IPS-15b (cell line): ENCODE measurements around the gene SLC13A3.

Source experiments
- H3K27me3 ChIP-seq: one replicate; pipeline ENCODE4 v1.6.1; 2013; ENCODE audit warnings: low read length; ENCODE audit not compliant: control insufficient read depth, insufficient read depth
- H3K36me3 ChIP-seq: one replicate; pipeline ENCODE4 v1.6.1; 2013; ENCODE audit warnings: low read length; ENCODE audit not compliant: control insufficient read depth, insufficient read depth
- H3K4me1 ChIP-seq: one replicate; pipeline ENCODE4 v1.6.1; 2013; ENCODE audit warnings: mild to moderate bottlenecking, low read length; ENCODE audit not compliant: control insufficient read depth, insufficient read depth
- H3K4me3 ChIP-seq: one replicate; pipeline ENCODE4 v1.5.1; 2013; ENCODE audit warnings: low read depth, low read length
- H3K9ac ChIP-seq: one replicate; pipeline ENCODE4 v1.6.1; 2013; ENCODE audit warnings: low read depth, mild to moderate bottlenecking, low read length
- H3K9me3 ChIP-seq: one replicate; pipeline ENCODE4 v1.6.1; 2013; ENCODE audit warnings: mild to moderate bottlenecking, low read length; ENCODE audit not compliant: control insufficient read depth, insufficient read depth

SLC13A3 gene

GRCh38 chr20:46607191-46607848 is 43.9 kb downstream of the SLC13A3 start:
- no peaks in the 10 kb centered on the region for H3K36me3 ChIP-seq
- H3K4me3 ChIP-seq = no peak overlapping the region
- no peaks in the 10 kb centered on the region for H3K4me1 ChIP-seq
- no peak overlapping the region for H3K9ac ChIP-seq
- H3K9me3 ChIP-seq = no peaks in the 10 kb centered on the region
- no peaks in the 10 kb centered on the region for H3K27me3 ChIP-seq

GRCh38 chr20:46606817-46607190 is 44.5 kb downstream of the SLC13A3 start:
- Histone ChIP-seq H3K27me3 (no peaks in the 10 kb centered on the region), H3K9ac (no peak overlapping the region), H3K9me3 (no peaks in the 10 kb centered on the region), H3K4me3 (no peak overlapping the region), H3K4me1 (no peaks in the 10 kb centered on the region), H3K36me3 (no peaks in the 10 kb centered on the region)

GRCh38 chr20:46605978-46606816 is 45.1 kb downstream of the SLC13A3 start:
- H3K36me3 ChIP-seq = no peaks in the 10 kb centered on the region

GRCh38 chr20:46605181-46605580 is 46.1 kb downstream of the SLC13A3 start:
- Histone ChIP-seq H3K4me3 (no peak overlapping the region), H3K4me1 (no peaks in the 10 kb centered on the region), H3K9me3 (no peaks in the 10 kb centered on the region), H3K27me3 (no peaks in the 10 kb centered on the region), H3K9ac (no peak overlapping the region), H3K36me3 (no peaks in the 10 kb centered on the region)

More at GRCh38 chr20:46605978-46606816, 45.1 kb downstream of the SLC13A3 start:
- no peak overlapping the region for H3K9ac ChIP-seq
- H3K4me3 ChIP-seq = no peak overlapping the region
- H3K27me3 ChIP-seq = no peaks in the 10 kb centered on the region
- H3K9me3 ChIP-seq = no peaks in the 10 kb centered on the region
- H3K4me1 ChIP-seq = no peaks in the 10 kb centered on the region

GRCh38 chr20:46604551-46605133 is 46.6 kb downstream of the SLC13A3 start:
- H3K4me3 ChIP-seq = no peak overlapping the region
- no peaks in the 10 kb centered on the region for H3K36me3 ChIP-seq
- no peak overlapping the region for H3K9ac ChIP-seq
- H3K4me1 ChIP-seq = no peaks in the 10 kb centered on the region
- no peaks in the 10 kb centered on the region for H3K9me3 ChIP-seq
- no peaks in the 10 kb centered on the region for H3K27me3 ChIP-seq

GRCh38 chr20:46602429-46602828 is 48.8 kb downstream of the SLC13A3 start:
- H3K27me3 ChIP-seq = no peaks in the 10 kb centered on the region
- no peaks in the 10 kb centered on the region for H3K4me1 ChIP-seq

GRCh38 chr20:46601603-46602122 is 49.6 kb downstream of the SLC13A3 start:
- Histone ChIP-seq H3K4me3 (no peak overlapping the region), H3K27me3 (no peaks in the 10 kb centered on the region), H3K36me3 (no peaks in the 10 kb centered on the region), H3K9ac (no peak overlapping the region), H3K4me1 (no peaks in the 10 kb centered on the region), H3K9me3 (no peaks in the 10 kb centered on the region)

More at GRCh38 chr20:46602429-46602828, 48.8 kb downstream of the SLC13A3 start:
- Histone ChIP-seq H3K4me3 (no peak overlapping the region), H3K36me3 (no peaks in the 10 kb centered on the region), H3K9me3 (no peaks in the 10 kb centered on the region), H3K9ac (no peak overlapping the region)

- H3K9ac ChIP-seq = no peak overlapping the region
These were observed 50.9 kb downstream of the SLC13A3 start for GRCh38 chr20:46600286-46600752.

GRCh38 chr20:46599227-46599987 is 51.9 kb downstream of the SLC13A3 start:
- H3K36me3 ChIP-seq = no peaks in the 10 kb centered on the region
- H3K4me3 ChIP-seq = no peak overlapping the region
- H3K9me3 ChIP-seq = no peaks in the 10 kb centered on the region
- H3K4me1 ChIP-seq = peaks cover 13% of the 10 kb centered on the region
- H3K9ac ChIP-seq = no peak overlapping the region
- H3K27me3 ChIP-seq = no peaks in the 10 kb centered on the region

More at GRCh38 chr20:46600286-46600752, 50.9 kb downstream of the SLC13A3 start:
- Histone ChIP-seq H3K9me3 (no peaks in the 10 kb centered on the region), H3K36me3 (no peaks in the 10 kb centered on the region), H3K4me3 (no peak overlapping the region), H3K27me3 (no peaks in the 10 kb centered on the region), H3K4me1 (peaks cover 5% of the 10 kb centered on the region)

GRCh38 chr20:46595933-46596332 is 55.3 kb downstream of the SLC13A3 start:
- no peaks in the 10 kb centered on the region for H3K27me3 ChIP-seq
- H3K9me3 ChIP-seq = no peaks in the 10 kb centered on the region
- peaks cover 16% of the 10 kb centered on the region for H3K4me1 ChIP-seq
- no peak overlapping the region for H3K4me3 ChIP-seq
- H3K36me3 ChIP-seq = no peaks in the 10 kb centered on the region
- H3K9ac ChIP-seq = no peak overlapping the region

GRCh38 chr20:46594725-46595124 is 56.5 kb downstream of the SLC13A3 start:
- H3K9ac ChIP-seq = no peak overlapping the region
- no peaks in the 10 kb centered on the region for H3K9me3 ChIP-seq
- no peak overlapping the region for H3K4me3 ChIP-seq
- no peaks in the 10 kb centered on the region for H3K36me3 ChIP-seq
- H3K27me3 ChIP-seq = no peaks in the 10 kb centered on the region
- peaks cover 16% of the 10 kb centered on the region for H3K4me1 ChIP-seq
